HEK293T (cell line): ENCODE measurements around the gene RASAL3.

Source experiments
- ARNT ChIP-seq: fragments of 450-650 bp; IDR thresholded peaks from 2 replicates; pipeline ENCODE4 v1.6.1; 2017; ENCODE audit warnings: mild to moderate bottlenecking
- BHLHE40 ChIP-seq: fragments of 450-650 bp; IDR thresholded peaks from 2 replicates; pipeline ENCODE4 v1.6.1; 2016; ENCODE audit warnings: mild to moderate bottlenecking, moderate library complexity, borderline replicate concordance
- ELF4 ChIP-seq: fragments of 450-650 bp; IDR thresholded peaks from 2 replicates; pipeline ENCODE4 v1.6.1; 2017; ENCODE audit warnings: antibody characterized with exemption
- FOXA1 ChIP-seq: fragments of 450-650 bp; IDR thresholded peaks from 2 replicates; pipeline ENCODE4 v1.6.1; 2016; ENCODE audit warnings: mild to moderate bottlenecking
- FOXK2 ChIP-seq: fragments of 450-650 bp; IDR thresholded peaks from 2 replicates; pipeline ENCODE4 v1.6.1; 2016; ENCODE audit warnings: mild to moderate bottlenecking
- FOXM1 ChIP-seq: fragments of 450-650 bp; IDR thresholded peaks from 2 replicates; pipeline ENCODE4 v1.6.1; 2017; ENCODE audit warnings: mild to moderate bottlenecking, borderline replicate concordance
- HDGF ChIP-seq: fragments of 450-650 bp; IDR thresholded peaks from 2 replicates; pipeline ENCODE4 v1.6.1; 2017; ENCODE audit warnings: antibody characterized with exemption, borderline replicate concordance
- NFRKB ChIP-seq: fragments of 450-650 bp; IDR thresholded peaks from 2 replicates; pipeline ENCODE4 v1.6.1; 2016; ENCODE audit warnings: mild to moderate bottlenecking, moderate library complexity
- SP1 ChIP-seq: fragments of 450-650 bp; IDR thresholded peaks from 2 replicates; pipeline ENCODE4 v1.6.1; 2017
- TARDBP ChIP-seq: fragments of 450-650 bp; IDR thresholded peaks from 2 replicates; pipeline ENCODE4 v1.6.1; 2016
- ZNF384 ChIP-seq: fragments of 450-650 bp; IDR thresholded peaks from 2 replicates; pipeline ENCODE4 v1.6.1; 2016
- TF ChIP-seq, protein P1 (sequence below): fragments of 450-650 bp; IDR thresholded peaks from 2 replicates; pipeline ENCODE4 v1.6.1; 2016

DNA sequence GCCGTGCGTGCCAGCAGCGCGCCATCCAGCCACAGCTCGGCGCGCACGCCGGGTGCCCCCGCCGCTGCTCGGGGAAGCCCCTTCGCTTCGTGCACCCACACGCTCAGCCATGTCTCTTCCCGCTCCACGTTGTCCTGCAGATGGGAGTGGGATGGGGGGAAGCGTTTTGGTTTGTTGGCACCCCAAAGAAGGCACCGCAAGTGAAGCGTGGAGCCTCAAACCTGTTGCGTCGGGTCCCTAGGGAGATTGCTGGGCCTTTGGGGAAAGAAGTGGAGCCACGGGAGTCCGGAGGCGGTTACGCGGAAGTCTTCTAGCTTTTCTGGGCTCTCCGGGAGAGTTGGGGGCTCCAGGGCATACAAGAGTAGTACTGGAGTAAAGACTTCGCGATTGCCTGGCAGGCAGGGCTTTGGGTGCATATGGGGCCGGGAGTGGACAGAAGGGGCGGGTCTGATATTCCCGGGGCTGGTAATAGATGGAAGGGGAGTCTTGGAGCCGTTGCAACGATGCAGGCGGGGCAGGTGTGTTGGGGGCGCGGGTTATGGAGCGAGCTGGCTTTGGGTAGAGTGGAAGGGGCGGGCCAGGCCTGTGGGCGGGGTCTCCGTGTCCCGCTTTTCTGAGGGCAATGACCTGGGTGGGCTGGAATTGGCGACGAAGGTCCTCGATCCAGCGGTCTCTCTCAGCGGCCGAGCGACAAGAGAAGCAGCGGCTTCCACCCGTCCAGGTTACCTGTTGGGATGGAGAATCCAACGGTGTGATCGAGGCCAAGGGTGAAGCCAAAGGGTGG, 6.5 kb downstream of the RASAL3 start:
- no peak for TF ChIP-seq BHLHE40
- no peak for TF ChIP-seq HDGF
- TF ChIP-seq TARDBP, result no peak
- TF ChIP-seq FOXM1, result no peak
- no peak for TF ChIP-seq FOXK2
- no peak for TF ChIP-seq ZNF384
- TF ChIP-seq SP1, result no peak
- TF ChIP-seq NFRKB, result no peak
- TF ChIP-seq ELF4, result no peak
- TF ChIP-seq ARNT, result no peak
- TF ChIP-seq, protein P1, sequence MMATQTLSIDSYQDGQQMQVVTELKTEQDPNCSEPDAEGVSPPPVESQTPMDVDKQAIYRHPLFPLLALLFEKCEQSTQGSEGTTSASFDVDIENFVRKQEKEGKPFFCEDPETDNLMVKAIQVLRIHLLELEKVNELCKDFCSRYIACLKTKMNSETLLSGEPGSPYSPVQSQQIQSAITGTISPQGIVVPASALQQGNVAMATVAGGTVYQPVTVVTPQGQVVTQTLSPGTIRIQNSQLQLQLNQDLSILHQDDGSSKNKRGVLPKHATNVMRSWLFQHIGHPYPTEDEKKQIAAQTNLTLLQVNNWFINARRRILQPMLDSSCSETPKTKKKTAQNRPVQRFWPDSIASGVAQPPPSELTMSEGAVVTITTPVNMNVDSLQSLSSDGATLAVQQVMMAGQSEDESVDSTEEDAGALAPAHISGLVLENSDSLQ, result no peak
- no peak for TF ChIP-seq FOXA1
